GM12878 (cell line): ENCODE results near the gene BAZ2B. TPM values are rescaled to one million over a fixed set of nuclear protein-coding genes. Genes with fewer than 3 reads are reported as not detected.

ENCODE experiments used
- ATAC-seq: fragments of 200-7000 bp; cut with Tn5 transposase; 3 replicates; pipeline ENCODE4 v1.9.1; 2020; ENCODE audit warnings: mild to moderate bottlenecking, moderate library complexity
- BruUV-seq: library from RNA; stranded (reverse); fragments of 400-500 nt; replicated peaks from 2 replicates; lab custom pipeline; 2021; lab: Mats Ljungman, UMichigan
- CTCF ChIA-PET: fragments of 300-600 bp; sonication (Branson Sonifier 250); formaldehyde crosslinking; extraction: SDS; loops from one replicate; lab custom pipeline; 2021; ENCODE audit warnings: inconsistent platforms; lab: Yijun Ruan, JAX
- POLR2A ChIA-PET: fragments of 350-600 bp; formaldehyde crosslinking; extraction: SDS; loops from one replicate; lab custom pipeline; 2021; ENCODE audit warnings: inconsistent platforms; lab: Charles Lee
- RAD21 ChIA-PET: fragments of 300-600 bp; sonication (Branson Sonifier 250); formaldehyde crosslinking; loops from one replicate; lab custom pipeline; 2023; ENCODE audit warnings: antibody characterized with exemption; ENCODE audit not compliant: unreplicated experiment; lab: Charles Lee
- SMC1A ChIA-PET: fragments of 300-600 bp; sonication (Branson Sonifier 250); formaldehyde crosslinking; loops from one replicate; lab custom pipeline; 2023; ENCODE audit not compliant: unreplicated experiment, uncharacterized antibody; lab: Charles Lee
- DNase-seq: peaks from one replicate; pipeline ENCODE4 v3.0.0-alpha.2; 2011; ENCODE audit warnings: low read depth, low spot score
- FAIRE-seq: peaks from 3 replicates; lab custom pipeline; 2011; peaks lifted over from hg19 to GRCh38; lab: Jason Lieb, UNC
- H2AFZ ChIP-seq: 2 replicates; pipeline ENCODE4 v1.6.0; 2011; ENCODE audit warnings: low read depth, low read length, control low read depth; ENCODE audit not compliant: control insufficient read depth
- H3K27ac ChIP-seq: 2 replicates; pipeline ENCODE4 v1.5.1; 2011; ENCODE audit warnings: control low read depth; ENCODE audit not compliant: control insufficient read depth, insufficient read depth
- H3K27me3 ChIP-seq, 2 experiments: replicated peaks in 1 of 2; 2 replicates each; pipeline versions ENCODE4 v1.6.0 to v1.6.1; 2011; ENCODE audit warnings: low read length in 1 of 2; ENCODE audit not compliant: control insufficient read depth in 2 of 2, insufficient read depth in 2 of 2
- H3K36me3 ChIP-seq, 2 experiments: 2 replicates each; pipeline ENCODE4 v1.5.1; 2011; ENCODE audit warnings: low read length in 1 of 2; ENCODE audit not compliant: control insufficient read depth in 2 of 2, insufficient read depth in 2 of 2
- H3K4me1 ChIP-seq: 2 replicates; pipeline ENCODE4 v1.6.1; 2011; ENCODE audit warnings: mild to moderate bottlenecking, low read length, moderate library complexity, mixed read lengths; ENCODE audit not compliant: control insufficient read depth, insufficient read depth
- H3K4me2 ChIP-seq: 2 replicates; pipeline ENCODE4 v1.6.0; 2011; ENCODE audit warnings: control low read depth; ENCODE audit not compliant: control insufficient read depth, insufficient read depth
- H3K4me3 ChIP-seq: fragments of 200-600 bp; sonication (generic); 2 replicates; pipeline ENCODE4 v1.5.1; 2016
- H3K79me2 ChIP-seq: 2 replicates; pipeline ENCODE4 v1.6.0; 2011; ENCODE audit warnings: low read length; ENCODE audit not compliant: control insufficient read depth, insufficient read depth
- H3K9ac ChIP-seq: 2 replicates; pipeline ENCODE4 v1.8.0; 2011; ENCODE audit warnings: low read length, control low read depth, mixed read lengths; ENCODE audit not compliant: control insufficient read depth, insufficient read depth
- H3K9me3 ChIP-seq: replicated peaks from 3 replicates; pipeline ENCODE4 v1.5.1; 2011; ENCODE audit warnings: mild to moderate bottlenecking, low read length; ENCODE audit not compliant: control insufficient read depth, insufficient read depth
- H4K20me1 ChIP-seq: 2 replicates; pipeline ENCODE4 v1.6.0; 2011; ENCODE audit not compliant: control insufficient read depth, insufficient read depth
- BACH1 ChIP-seq: fragments of 450-650 bp; IDR thresholded peaks from 2 replicates; pipeline ENCODE4 v1.6.1; 2017; ENCODE audit warnings: mild to moderate bottlenecking, borderline replicate concordance
- GATAD2B ChIP-seq: fragments of 450-650 bp; conservative IDR thresholded peaks from 2 replicates; pipeline ENCODE4 v1.6.1; 2017; ENCODE audit warnings: low read depth, mild to moderate bottlenecking, moderate library complexity
- IKZF1 ChIP-seq: fragments of 450-650 bp; conservative IDR thresholded peaks from 2 replicates; pipeline ENCODE4 v1.6.1; 2017; ENCODE audit warnings: antibody characterized with exemption, mild to moderate bottlenecking
- JUNB ChIP-seq: IDR thresholded peaks from 2 replicates; pipeline ENCODE4 v1.6.1; 2016; ENCODE audit warnings: antibody characterized with exemption, mild to moderate bottlenecking
- MEF2A ChIP-seq: IDR thresholded peaks from 2 replicates; pipeline ENCODE4 v1.6.1; 2011; ENCODE audit warnings: low read depth, mild to moderate bottlenecking, low read length, moderate library complexity; ENCODE audit not compliant: insufficient read depth
- PAX5 ChIP-seq: IDR thresholded peaks from 2 replicates; pipeline ENCODE4 v1.6.1; 2011; ENCODE audit warnings: low read depth, low read length, borderline replicate concordance
- PAX8 ChIP-seq: fragments of 450-650 bp; IDR thresholded peaks from 2 replicates; pipeline ENCODE4 v1.6.1; 2017; ENCODE audit warnings: mild to moderate bottlenecking, moderate library complexity
- POLR2AphosphoS2 ChIP-seq: IDR thresholded peaks from 2 replicates; pipeline ENCODE4 v1.6.1; 2011; ENCODE audit warnings: low read depth, mild to moderate bottlenecking, low read length, improper control_type of control experiment, moderate library complexity
- RAD51 ChIP-seq: fragments of 450-650 bp; IDR thresholded peaks from 2 replicates; pipeline ENCODE4 v1.6.1; 2016; ENCODE audit warnings: moderate library complexity, mild to moderate bottlenecking, inconsistent platforms
- RUNX3 ChIP-seq: IDR thresholded peaks from 2 replicates; pipeline ENCODE4 v1.6.1; 2012; ENCODE audit warnings: low read length, inconsistent platforms
- STAT3 ChIP-seq: IDR thresholded peaks from 2 replicates; pipeline ENCODE4 v1.6.1; 2011; ENCODE audit warnings: low read depth, low read length, improper control_type of control experiment
- ZNF622 ChIP-seq: fragments of 450-650 bp; IDR thresholded peaks from 2 replicates; pipeline ENCODE4 v1.6.1; 2017; ENCODE audit warnings: mild to moderate bottlenecking, inconsistent platforms
- WGBS: methylation state at CpG from one replicate; pipeline ENCODE4 v1.1.6; 2016; ENCODE audit warnings: low lambda C conversion rate; ENCODE audit not compliant: insufficient replicate concordance, insufficient coverage; ENCODE audit errors: missing lambda C conversion rate; 5-methylcytosine and 5-hydroxymethylcytosine counted together
- in situ Hi-C: fragments of 300-500 bp; cut with MboI; formaldehyde crosslinking; loops from 9 replicates; pipeline ENCODE4 v1.14.3; 2018; ENCODE audit warnings: mixed read lengths
- intact Hi-C: fragments of 100-400 bp; cut with micrococcal nuclease; formaldehyde crosslinking; loops from one replicate; pipeline ENCODE4 v1.14.2; 2022; ENCODE audit not compliant: unreplicated experiment
- polyA plus RNA-seq, 11 experiments: library from polyadenylated mRNA; depleted of rRNA in 4 of 11; unstranded in 6 of 11; stranded (reverse) in 5 of 11; fragments of >200 nt; fragmentation: Nextera tagmentation in 4 of 11; fragmentation: Illumina TruSeq in 1 of 11; extraction: Ambion mirVana in 4 of 11; extraction: Trizol in 1 of 11; gene quantifications; 1 replicate in 1 of 11; 2 replicates in 10 of 11; pipeline versions ENCODE4 v1.2.1 to v1.2.3, GENCODE V29; 2011 to 2016; ENCODE audit warnings: inconsistent platforms in 2 of 11, missing spikeins in 2 of 11, low read depth in 1 of 11
- total RNA-seq, 4 experiments: library from RNA; depleted of rRNA in 3 of 4; stranded (reverse); fragments of >200 nt in 3 of 4; fragmentation: Illumina TruSeq in 1 of 4; extraction: Trizol in 1 of 4; gene quantifications; 2 replicates each; pipeline versions ENCODE4 v1.2.1 to v1.2.3, GENCODE V29; 2013 to 2021
- TF ChIP-seq, protein P1 (sequence below): fragments of 450-650 bp; IDR thresholded peaks from 2 replicates; pipeline ENCODE4 v1.6.1; 2014; ENCODE audit warnings: mild to moderate bottlenecking
- TF ChIP-seq, protein P2 (sequence below): IDR thresholded peaks from 2 replicates; pipeline ENCODE4 v1.6.1; 2012; ENCODE audit warnings: mild to moderate bottlenecking, low read depth, low read length

Gene BAZ2B
- total and polyA plus RNA-seq, 10 of the 15 experiments (the other 5 are each of a cell fraction or from before 2014, with no cell fraction given), result 8.8 to 49.7 (median 24.7) TPM

DNA sequence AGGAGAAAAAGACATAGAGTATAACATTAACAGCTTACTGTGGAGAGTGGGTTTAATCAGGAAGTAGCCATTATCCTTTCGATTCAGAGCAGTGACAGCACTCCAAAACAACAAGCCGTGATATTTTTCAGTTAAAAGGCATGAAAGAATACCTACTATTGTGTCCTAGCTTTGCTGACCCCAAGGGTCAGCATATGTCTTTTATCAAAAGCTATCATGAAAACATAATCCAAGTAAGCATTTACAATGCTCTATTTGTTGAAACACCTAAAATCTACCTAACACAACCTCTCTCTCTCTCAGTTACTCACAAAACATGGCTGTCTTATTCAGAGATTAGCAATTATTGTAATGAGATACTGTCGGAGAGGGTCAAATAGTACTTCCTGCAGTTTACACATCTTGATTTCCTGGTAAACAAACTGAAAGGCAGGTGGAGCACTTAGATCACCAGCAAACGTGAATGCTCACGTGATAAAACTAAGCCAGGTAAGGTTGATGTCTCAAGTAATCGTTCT lies 100.0 kb downstream of the BAZ2B start (continued):
- TF ChIP-seq BACH1 (no peak), IKZF1 (no peak), RUNX3 (no peak), GATAD2B (no peak), PAX5 (no peak), MEF2A (no peak), POLR2AphosphoS2 (no peak), ZNF622 (no peak), STAT3 (no peak), RAD51 (peak; percentile 91), JUNB (peak; percentile 17; the same call in 1 of the 2 replicates)
- TF ChIP-seq, protein P1, sequence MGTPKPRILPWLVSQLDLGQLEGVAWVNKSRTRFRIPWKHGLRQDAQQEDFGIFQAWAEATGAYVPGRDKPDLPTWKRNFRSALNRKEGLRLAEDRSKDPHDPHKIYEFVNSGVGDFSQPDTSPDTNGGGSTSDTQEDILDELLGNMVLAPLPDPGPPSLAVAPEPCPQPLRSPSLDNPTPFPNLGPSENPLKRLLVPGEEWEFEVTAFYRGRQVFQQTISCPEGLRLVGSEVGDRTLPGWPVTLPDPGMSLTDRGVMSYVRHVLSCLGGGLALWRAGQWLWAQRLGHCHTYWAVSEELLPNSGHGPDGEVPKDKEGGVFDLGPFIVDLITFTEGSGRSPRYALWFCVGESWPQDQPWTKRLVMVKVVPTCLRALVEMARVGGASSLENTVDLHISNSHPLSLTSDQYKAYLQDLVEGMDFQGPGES, result no peak
- TF ChIP-seq, all 136 proteins: peak for 31

DNA sequence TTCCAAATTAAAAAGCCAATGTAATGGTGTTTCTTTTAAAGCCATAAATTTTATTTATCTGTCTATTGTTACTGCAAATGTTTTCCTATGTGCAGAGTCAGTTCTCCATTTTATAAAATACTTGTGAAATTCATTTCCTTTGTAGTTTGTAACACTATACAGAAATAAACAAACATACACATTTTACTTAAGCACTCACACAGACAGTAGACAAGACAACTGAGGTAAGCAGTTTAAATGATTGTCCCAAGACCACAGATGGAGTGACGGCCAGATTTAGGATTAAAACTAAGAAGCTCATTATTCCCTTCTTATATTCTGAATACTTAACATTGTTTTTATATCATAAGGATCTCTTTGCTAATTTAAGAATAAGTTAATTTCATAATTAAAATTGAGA lies 100.9 kb downstream of the BAZ2B start:
- ATAC-seq, result peak; percentile 28
- no peaks in the 10 kb centered on the region; the same call in 1 of the 3 replicates for H3K9me3 ChIP-seq
- SMC1A ChIA-PET, result interaction anchor here (0.5 to 2.1 kb wide), 15 partner anchors 10 to 424 kb away, joined by 3 to 10 read pairs (median 4); no protein-coding TSS in a partner anchor
- peak overlapping the region; percentile 58 for H3K4me3 ChIP-seq
- DNase-seq, result no peak
- TF ChIP-seq PAX8, result peak; percentile 39; the same call in 1 of the 2 replicates
- TF ChIP-seq, protein P2, sequence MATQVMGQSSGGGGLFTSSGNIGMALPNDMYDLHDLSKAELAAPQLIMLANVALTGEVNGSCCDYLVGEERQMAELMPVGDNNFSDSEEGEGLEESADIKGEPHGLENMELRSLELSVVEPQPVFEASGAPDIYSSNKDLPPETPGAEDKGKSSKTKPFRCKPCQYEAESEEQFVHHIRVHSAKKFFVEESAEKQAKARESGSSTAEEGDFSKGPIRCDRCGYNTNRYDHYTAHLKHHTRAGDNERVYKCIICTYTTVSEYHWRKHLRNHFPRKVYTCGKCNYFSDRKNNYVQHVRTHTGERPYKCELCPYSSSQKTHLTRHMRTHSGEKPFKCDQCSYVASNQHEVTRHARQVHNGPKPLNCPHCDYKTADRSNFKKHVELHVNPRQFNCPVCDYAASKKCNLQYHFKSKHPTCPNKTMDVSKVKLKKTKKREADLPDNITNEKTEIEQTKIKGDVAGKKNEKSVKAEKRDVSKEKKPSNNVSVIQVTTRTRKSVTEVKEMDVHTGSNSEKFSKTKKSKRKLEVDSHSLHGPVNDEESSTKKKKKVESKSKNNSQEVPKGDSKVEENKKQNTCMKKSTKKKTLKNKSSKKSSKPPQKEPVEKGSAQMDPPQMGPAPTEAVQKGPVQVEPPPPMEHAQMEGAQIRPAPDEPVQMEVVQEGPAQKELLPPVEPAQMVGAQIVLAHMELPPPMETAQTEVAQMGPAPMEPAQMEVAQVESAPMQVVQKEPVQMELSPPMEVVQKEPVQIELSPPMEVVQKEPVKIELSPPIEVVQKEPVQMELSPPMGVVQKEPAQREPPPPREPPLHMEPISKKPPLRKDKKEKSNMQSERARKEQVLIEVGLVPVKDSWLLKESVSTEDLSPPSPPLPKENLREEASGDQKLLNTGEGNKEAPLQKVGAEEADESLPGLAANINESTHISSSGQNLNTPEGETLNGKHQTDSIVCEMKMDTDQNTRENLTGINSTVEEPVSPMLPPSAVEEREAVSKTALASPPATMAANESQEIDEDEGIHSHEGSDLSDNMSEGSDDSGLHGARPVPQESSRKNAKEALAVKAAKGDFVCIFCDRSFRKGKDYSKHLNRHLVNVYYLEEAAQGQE, result no peak
- no peaks in the 10 kb centered on the region; the same call in 1 of the 2 replicates for H3K4me1 ChIP-seq
- H4K20me1 ChIP-seq, result no peaks in the 10 kb centered on the region
- POLR2A ChIA-PET, result interaction anchor here (0.6 to 2.1 kb wide), 4 partner anchors 94 to 1634 kb away, joined by 3 to 6 read pairs (median 4); partner anchors contain the start of gene MARCHF7
- no peaks in the 10 kb centered on the region for H3K36me3 ChIP-seq
- RAD21 ChIA-PET, result interaction anchor here (0.9 to 2.1 kb wide), 7 partner anchors 99 to 453 kb away, joined by 3 to 11 read pairs (median 5); partner anchors contain the start of gene MARCHF7
- no peaks in the 10 kb centered on the region for H3K27me3 ChIP-seq
- in situ Hi-C loops, result no loop called here
- CTCF ChIA-PET, result interaction anchor here (0.6 to 2.5 kb wide), 10 partner anchors 10 to 453 kb away, joined by 3 to 11 read pairs (median 4); partner anchors contain the start of genes BAZ2B and MARCHF7
- no TSS peak for BruUV-seq
- WGBS, result 83% methylated on average over 1 of the region's 1 CpG
- peak overlapping the region; percentile 85 for H3K9ac ChIP-seq
- H3K4me2 ChIP-seq, result peak overlapping the region; percentile 88
- intact Hi-C loops, result loop anchor here (5.0 kb wide), 1 partner anchor 102 kb away; the partner anchor contains the start of gene BAZ2B
- no peak for FAIRE-seq
- H2AFZ ChIP-seq, result peak overlapping the region; percentile 96
- H3K79me2 ChIP-seq, result peaks cover 11% of the 10 kb centered on the region
- H3K27ac ChIP-seq, result peak overlapping the region; percentile 86; the same call in 1 of the 2 replicates
